GM11168 (cell line): ENCODE measurements around the gene SPRR4.
"Not testable (repeated sequence)": the region's sequence is repeated elsewhere in the genome, so short reads cannot be mapped to it uniquely, and the experiment has no call there.

Source experiments
- in situ Hi-C: fragments of 300-500 bp; cut with MboI; formaldehyde crosslinking; loops from one replicate; pipeline ENCODE4 v1.12.0; 2022; ENCODE audit warnings: low sequenced_read_pairs; ENCODE audit not compliant: unreplicated experiment

Gene SPRR4

DNA sequence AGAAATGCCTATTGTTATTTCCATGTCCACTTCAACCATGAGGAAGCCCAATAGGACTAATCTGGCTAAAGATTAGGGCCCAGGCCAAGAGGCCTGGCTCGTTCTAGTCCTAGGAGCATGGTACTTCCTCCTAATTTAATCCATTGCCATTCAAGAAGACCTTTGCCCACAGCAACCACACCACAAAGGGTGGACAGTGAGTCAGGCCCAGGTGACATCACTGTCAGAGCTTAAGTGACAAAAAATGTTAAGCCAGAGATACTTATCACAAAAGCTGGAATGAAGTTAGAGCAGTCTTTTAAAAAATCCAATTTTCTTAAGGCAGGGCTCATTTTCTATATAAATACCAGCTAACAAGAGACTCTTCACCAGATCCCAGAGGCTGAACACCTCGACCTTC, 30.9 kb downstream of the SPRR4 start, which contains the start of gene SPRR3:
SPRR3 (plus strand) TSS at position 368 of the 400 bp plus-strand sequence. CDS start 1,272 bp downstream, outside the sequence.
- in situ Hi-C loops = no loop called here

DNA sequence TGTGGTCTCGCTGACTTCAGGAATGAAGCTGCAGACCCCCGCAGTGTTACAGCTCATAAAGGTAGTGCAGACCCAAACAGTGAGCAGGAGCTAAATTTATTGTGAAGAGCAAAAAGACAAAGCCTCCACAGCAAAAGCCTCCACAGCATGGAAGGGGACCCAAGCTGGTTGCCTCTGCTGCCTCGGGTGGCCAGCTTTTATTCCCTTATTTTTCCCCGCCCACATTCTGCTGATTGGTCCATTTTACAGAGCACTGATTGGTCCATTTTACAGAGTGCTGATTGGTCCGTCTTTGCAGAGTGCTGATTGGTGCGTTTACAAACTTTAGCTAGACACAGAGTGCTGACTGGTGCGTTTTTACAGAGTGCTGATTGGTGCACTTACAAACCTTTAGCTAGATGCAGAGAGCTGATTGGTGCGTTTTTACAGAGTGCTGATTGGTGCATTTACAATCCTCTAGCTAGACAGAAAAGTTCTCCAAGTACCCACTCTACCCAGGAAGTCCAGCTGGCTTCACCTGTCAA, 40.8 kb downstream of the SPRR4 start:
- in situ Hi-C loops = not testable (repeated sequence)

DNA sequence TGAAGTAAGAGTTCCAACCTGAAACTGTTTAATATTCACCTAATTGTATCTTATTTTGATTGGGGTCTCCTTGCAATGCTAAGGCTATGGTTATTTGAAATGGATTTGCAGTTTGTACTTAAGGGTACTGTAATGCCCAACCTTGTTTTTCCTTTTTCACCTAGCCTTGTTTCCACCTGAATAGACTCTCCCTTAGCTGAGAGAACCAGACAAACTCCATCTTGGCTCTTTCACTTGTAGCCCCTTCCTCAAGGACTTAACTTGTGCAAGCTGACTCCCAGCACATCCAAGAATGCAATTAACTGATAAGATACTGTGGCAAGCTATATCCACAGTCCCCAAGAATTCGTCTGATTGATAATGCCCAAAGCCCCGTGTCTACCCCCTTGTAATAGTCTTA, 51.4 kb downstream of the SPRR4 start:
- in situ Hi-C loops = not testable (repeated sequence)
